Measurements from ENCODE around the gene KLK1. TPM values are rescaled to one million over a fixed set of nuclear protein-coding genes. Genes with fewer than 3 reads are reported as not detected.

KLK1 gene
- polyA plus RNA-seq, 1 of the 3 experiments (the other 2 are of a cell fraction), result not detected

DNA sequence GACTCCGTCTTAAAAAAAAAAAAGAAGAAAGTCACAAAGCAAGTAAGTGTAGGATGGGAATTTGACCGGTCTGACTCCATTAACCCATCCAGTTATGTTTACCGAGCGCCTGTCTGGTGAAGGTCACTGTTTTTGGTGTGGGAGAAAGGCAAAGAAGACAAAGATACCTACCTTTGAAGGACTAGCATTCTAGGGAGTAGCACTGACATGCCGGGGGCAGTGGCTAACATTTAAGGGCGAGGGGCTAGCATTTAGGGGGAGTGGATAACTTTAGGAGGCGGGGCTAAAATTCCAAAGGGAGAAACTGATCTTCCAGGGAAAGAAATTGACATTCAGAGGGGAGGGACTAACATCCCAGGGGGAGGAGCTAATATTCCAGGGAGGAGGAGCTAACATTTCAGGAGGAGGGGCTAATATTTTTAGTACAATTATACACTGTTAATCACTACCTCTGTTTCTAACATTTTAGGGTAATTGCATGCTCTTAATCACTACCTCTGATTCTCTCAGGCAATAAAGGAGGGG lies 44.6 kb downstream of the KLK1 start (continued):
- TF ChIP-seq, protein P1, sequence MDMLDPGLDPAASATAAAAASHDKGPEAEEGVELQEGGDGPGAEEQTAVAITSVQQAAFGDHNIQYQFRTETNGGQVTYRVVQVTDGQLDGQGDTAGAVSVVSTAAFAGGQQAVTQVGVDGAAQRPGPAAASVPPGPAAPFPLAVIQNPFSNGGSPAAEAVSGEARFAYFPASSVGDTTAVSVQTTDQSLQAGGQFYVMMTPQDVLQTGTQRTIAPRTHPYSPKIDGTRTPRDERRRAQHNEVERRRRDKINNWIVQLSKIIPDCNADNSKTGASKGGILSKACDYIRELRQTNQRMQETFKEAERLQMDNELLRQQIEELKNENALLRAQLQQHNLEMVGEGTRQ (IDR thresholded peaks at IDR 0.05; ENCODE audit: borderline replicate concordance, low read depth, low read length), result no peak
- TF ChIP-seq JUND (IDR thresholded peaks at IDR 0.05), result no peak

DNA sequence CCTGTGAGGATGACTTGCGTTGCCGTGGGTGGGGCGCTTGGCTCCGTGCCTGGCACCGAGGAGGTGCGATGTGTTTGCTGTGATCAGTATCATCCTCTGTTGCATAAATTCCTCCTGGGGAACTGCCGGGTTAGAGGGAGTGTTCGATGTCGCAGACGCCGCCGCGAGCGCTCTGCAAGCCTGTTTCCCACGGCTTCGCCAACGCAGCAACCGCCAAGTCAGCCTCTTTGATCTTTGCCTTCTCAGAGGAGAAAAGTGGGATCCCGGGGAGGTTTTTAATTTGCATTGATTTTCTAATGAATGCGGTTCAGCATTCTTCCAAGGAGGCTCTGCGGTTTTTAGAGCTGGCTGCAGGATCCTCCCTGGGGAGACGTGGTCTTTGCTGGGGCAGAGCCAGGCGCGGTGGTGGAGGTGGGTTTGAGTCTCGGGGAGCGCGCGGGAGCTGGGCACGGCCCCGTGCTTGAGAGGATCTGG lies 45.7 kb downstream of the KLK1 start:
- no peak overlapping the region for H2AFZ ChIP-seq (ENCODE audit: low read depth)
- TF ChIP-seq, protein P2, sequence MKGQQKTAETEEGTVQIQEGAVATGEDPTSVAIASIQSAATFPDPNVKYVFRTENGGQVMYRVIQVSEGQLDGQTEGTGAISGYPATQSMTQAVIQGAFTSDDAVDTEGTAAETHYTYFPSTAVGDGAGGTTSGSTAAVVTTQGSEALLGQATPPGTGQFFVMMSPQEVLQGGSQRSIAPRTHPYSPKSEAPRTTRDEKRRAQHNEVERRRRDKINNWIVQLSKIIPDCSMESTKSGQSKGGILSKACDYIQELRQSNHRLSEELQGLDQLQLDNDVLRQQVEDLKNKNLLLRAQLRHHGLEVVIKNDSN (IDR thresholded peaks at IDR 0.05; ENCODE audit: borderline replicate concordance, low read depth), result no peak
- TF ChIP-seq NRF1 (IDR thresholded peaks at IDR 0.05; ENCODE audit: low read depth, low read length) (no peak), FOXJ3 (CRISPR knock-in tag; IDR thresholded peaks at IDR 0.05) (no peak), RCOR1 (IDR thresholded peaks at IDR 0.05; ENCODE audit: low read length) (no peak), MEF2A (IDR thresholded peaks at IDR 0.05; ENCODE audit: borderline replicate concordance, low read depth) (no peak), TEAD4 (IDR thresholded peaks at IDR 0.05; ENCODE audit: borderline replicate concordance, insufficient read depth) (no peak)
- TF ChIP-seq, protein P3, sequence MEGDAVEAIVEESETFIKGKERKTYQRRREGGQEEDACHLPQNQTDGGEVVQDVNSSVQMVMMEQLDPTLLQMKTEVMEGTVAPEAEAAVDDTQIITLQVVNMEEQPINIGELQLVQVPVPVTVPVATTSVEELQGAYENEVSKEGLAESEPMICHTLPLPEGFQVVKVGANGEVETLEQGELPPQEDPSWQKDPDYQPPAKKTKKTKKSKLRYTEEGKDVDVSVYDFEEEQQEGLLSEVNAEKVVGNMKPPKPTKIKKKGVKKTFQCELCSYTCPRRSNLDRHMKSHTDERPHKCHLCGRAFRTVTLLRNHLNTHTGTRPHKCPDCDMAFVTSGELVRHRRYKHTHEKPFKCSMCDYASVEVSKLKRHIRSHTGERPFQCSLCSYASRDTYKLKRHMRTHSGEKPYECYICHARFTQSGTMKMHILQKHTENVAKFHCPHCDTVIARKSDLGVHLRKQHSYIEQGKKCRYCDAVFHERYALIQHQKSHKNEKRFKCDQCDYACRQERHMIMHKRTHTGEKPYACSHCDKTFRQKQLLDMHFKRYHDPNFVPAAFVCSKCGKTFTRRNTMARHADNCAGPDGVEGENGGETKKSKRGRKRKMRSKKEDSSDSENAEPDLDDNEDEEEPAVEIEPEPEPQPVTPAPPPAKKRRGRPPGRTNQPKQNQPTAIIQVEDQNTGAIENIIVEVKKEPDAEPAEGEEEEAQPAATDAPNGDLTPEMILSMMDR (IDR thresholded peaks at IDR 0.05), result no peak
- TF ChIP-seq, protein P4, sequence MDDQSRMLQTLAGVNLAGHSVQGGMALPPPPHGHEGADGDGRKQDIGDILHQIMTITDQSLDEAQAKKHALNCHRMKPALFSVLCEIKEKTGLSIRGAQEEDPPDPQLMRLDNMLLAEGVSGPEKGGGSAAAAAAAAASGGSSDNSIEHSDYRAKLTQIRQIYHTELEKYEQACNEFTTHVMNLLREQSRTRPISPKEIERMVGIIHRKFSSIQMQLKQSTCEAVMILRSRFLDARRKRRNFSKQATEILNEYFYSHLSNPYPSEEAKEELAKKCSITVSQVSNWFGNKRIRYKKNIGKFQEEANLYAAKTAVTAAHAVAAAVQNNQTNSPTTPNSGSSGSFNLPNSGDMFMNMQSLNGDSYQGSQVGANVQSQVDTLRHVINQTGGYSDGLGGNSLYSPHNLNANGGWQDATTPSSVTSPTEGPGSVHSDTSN (IDR thresholded peaks at IDR 0.05), result no peak
- H3K36me3 ChIP-seq (replicated peaks in 1 of 2; ENCODE audit: control insufficient read depth in 1 of 2, insufficient read depth in 2 of 2, low read length in 1 of 2), result no peaks in the 10 kb centered on the region
- no peak overlapping the region for H3K27ac ChIP-seq (ENCODE audit: low read depth in 2 of 2, low read length in 1 of 2)
- no peaks in the 10 kb centered on the region for H3K9me3 ChIP-seq
- H3K4me2 ChIP-seq, result peak overlapping the region; percentile 48; the same call in 1 of the 2 replicates
- no peaks in the 10 kb centered on the region for H4K20me1 ChIP-seq (ENCODE audit: insufficient read depth)
- ChIA-PET CTCF (interaction anchor here (0.9 to 9.7 kb wide), 7 partner anchors 13 to 409 kb away, joined by 3 to 113 read pairs (median 6); partner anchors contain the start of gene CLEC11A), POLR2A (no interaction called here)
- H3F3A ChIP-seq (replicated peaks; ENCODE audit: insufficient read depth), result no peaks in the 10 kb centered on the region
- H3K9me2 ChIP-seq, result no peaks in the 10 kb centered on the region
- no peak overlapping the region for H3K4me3 ChIP-seq (ENCODE audit: low read depth in 2 of 2, low read length in 1 of 2)
- no peaks in the 10 kb centered on the region for H3K4me1 ChIP-seq (ENCODE audit: control insufficient read depth in 1 of 2, insufficient read depth in 2 of 2, low read depth in 1 of 2, low read length in 1 of 2)
- H3K9ac ChIP-seq, result no peak overlapping the region
- DNase-seq, result peak; percentile 54
- under 1% methylated on average over 26 of the region's 30 CpGs for WGBS (ENCODE audit: low lambda C conversion rate)
- no peaks in the 10 kb centered on the region for H3K79me2 ChIP-seq (ENCODE audit: insufficient read depth)
- H3K27me3 ChIP-seq (ENCODE audit: insufficient read depth), result peaks cover 60% of the 10 kb centered on the region
